NCI-H2081 treated with DMSO at 0.1 percent for 48 hours (cell line): ENCODE results near the gene RBMX2.
"Not testable (repeated sequence)": the region's sequence is repeated elsewhere in the genome, so short reads cannot be mapped to it uniquely, and the experiment has no call there.

Source experiments
- DNase-seq: peaks from one replicate; lab custom pipeline; 2025; lab: John Stamatoyannopoulos, UW

The RBMX2 gene, protein sequence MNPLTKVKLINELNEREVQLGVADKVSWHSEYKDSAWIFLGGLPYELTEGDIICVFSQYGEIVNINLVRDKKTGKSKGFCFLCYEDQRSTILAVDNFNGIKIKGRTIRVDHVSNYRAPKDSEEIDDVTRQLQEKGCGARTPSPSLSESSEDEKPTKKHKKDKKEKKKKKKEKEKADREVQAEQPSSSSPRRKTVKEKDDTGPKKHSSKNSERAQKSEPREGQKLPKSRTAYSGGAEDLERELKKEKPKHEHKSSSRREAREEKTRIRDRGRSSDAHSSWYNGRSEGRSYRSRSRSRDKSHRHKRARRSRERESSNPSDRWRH

DNA sequence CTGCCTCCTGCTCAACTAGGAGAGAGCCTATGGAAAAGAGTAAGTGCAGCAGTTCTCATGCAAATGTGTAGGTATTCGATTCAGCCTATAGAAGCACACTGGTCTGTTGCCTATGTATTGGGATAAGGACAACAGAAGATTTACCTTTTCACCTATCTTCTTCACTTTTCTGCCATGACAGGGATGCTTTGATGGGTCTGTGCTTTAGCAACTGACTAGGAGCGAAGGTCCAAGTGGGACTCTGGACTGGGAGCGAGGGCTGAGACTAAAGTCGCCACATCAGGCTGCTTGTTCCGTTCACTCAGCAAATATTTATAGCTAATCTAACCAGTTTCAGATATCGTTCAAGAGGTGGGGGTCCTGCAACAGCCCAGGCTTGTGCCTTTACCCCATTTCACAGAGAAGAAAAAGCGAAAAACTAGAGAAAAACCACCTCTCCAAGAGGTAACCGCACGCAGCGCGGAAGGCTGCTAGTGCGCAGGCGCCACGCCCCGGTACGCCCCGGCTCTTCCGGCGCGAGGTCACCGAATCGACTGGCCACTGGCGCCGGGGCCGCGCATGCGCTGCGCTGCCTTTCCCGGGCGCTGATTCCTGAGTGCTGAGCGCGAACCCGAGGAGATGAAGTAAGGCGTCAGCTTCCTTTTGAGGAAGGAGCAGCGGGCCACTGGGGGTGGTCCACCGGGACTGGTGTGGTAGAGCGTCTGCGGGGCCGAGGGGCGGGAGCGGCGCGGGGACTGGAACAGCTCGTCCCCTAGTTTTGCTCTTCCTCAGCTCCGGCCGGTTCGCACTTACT is at the start of gene RBMX2:
Gene RBMX2, plus strand, starts transcription at position 573 of the 793 bp plus-strand sequence. Its CDS starts 46 bp downstream, at position 619.
- DNase-seq: no peak

DNA sequence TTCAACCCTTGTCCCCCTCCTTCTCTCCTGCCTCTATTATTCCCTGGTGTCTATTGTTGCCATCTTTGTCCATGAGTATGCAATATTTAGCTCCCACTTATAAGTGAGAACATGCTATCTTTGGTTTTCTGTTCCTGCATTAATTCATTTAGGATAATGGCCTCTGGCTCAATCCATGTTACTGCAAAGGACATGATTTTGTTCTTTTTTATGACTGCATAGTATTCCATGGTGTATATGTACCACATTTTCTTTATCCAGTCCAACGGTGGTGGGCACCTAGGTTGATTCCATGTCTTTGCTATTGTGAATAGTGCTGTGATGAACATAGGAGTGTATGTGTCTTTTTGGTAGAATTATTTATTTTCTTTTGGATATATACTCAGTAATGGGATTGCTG is 49.7 kb upstream of the RBMX2 start:
- not testable (repeated sequence) for DNase-seq

DNA sequence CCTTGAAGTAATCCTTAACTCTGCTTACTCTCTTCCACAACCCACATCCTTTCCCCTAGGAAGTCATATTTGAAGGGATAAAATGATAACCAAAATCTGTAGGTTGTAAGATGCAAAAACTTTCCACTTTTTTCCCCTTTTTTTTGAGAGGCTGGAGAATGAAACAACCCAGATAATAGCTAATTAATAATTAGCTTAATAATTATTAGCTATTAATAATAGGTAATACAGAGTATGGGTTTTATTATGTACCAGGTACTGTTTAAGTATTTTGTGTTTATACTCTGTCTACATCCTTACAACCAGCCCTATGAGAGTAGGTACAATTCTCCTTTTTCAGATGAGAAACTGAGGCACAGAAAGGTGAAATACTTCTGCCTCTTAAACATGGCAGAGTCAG is 25.7 kb upstream of the RBMX2 start:
- DNase-seq: no peak

DNA sequence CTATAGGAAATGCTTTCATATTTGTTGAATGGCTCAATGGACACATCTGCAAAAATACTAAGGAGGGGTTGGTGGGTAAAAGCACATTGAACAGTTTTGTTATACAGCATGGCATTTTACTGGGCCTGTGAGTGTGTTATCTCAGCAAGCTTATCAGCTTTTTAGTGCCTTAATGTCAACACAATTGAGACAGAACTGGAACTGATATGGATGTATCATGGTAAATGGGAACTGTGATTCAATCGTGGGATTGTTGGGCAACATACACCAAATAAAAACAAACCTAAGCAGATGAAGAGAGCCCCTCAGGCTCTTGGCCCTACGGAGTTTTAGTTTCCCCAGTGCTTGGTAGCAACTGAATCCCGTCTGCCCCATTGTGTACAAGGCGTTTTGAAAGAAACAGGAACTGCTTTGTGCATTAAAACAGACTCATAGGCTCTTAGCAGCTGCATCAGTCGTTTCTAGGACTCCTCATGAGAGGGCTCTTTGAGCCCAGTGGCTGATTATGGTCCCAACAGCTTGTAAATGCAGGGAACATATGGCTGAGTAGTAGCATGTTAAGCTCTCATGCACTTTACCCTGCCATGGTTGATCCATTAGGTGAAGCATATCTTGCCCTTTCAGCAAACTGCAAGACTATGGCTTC is 23.6 kb upstream of the RBMX2 start:
- no peak for DNase-seq

DNA sequence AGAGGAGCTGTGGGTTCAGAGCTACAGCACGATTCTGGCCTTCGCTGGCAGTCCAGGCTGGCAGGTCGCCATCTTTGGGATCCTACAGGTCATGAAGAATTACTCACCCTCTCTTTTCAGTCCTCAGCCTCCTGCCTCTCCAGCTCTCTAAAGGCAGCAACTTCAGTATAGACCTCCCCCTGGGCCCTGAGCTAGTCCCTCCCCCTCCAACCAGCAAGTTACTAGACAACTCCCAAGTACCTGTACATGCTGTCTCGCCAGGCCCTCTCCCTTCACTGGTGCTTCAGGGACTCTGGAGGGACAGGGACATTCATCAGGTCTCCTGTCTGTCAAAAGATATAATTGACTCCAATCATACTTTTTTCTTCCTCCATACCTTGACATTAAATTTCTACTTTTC is 16.3 kb upstream of the RBMX2 start, which contains the start of gene GPR119:
Gene GPR119, minus strand, starts transcription at position 155 of the 400 bp plus-strand sequence. CDS start 227 bp downstream, outside the sequence.
- DNase-seq: no peak

DNA sequence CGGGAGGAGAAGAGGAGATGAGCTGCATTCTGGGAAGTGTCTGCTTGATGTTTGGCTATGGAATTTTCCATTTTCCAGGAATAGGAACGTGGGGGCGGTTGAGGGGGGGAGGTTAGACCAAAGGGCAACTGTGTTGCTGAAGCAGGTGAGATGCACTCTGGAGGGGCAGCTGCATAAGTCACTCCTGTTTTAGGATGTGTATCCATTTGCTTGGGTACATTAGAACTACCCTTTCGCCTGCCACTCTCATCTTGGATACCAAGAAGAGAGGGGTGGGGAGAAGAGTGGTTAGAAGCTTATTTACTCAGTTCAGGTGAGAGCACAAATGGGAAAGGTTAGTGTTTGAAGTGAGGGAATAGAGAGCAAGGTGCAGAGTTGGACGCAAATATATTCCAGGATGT is 15.4 kb upstream of the RBMX2 start:
- DNase-seq: no peak

DNA sequence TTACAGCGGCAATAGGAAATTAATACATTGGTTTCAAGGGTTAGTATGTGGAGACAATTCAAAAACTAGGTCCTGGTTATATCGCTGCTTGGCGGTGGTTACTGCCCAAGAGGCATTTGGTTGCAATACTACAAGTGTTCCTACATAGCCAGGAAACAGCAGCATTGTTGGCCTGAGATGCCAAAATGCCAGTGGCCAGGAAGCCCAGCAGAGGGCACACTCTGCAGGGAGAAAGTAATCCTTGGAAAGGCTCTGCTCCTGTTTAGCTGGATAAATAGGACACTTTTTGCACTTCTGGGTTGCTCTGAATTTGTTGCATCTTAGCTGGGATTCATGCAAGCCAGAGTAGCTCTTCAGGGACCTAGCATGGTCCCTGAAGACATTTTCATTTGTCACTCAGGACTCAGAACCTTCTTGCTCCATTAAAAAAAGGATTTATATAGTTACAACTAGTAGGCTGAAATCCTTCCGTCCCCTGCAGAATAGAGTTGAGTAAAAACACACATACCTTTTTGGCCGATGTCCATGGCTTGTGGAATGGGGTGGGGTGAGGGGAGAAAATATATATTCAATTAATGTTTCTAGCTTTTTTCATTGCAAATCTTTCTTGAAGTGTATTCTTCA is 8.2 kb upstream of the RBMX2 start:
- no peak for DNase-seq

DNA sequence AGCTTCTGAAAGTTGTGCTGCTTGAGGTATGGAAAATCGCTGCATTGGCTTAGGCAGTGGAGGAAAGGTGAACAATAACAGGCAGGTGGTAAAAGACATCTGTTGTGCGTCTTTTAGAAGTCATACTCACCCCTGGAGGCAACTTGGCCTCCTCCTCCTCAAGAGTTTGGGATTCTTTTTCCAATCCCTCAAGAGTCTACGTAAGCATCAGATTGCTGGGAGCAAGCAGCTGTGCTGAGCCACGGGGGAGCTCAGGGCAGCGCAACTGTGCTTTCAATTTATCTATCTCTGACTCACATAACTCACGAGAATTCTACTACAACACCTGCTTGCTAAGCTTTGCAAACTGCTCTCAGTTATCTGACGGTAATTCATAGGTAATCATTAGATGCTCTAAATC is 6.4 kb upstream of the RBMX2 start:
- no peak for DNase-seq

DNA sequence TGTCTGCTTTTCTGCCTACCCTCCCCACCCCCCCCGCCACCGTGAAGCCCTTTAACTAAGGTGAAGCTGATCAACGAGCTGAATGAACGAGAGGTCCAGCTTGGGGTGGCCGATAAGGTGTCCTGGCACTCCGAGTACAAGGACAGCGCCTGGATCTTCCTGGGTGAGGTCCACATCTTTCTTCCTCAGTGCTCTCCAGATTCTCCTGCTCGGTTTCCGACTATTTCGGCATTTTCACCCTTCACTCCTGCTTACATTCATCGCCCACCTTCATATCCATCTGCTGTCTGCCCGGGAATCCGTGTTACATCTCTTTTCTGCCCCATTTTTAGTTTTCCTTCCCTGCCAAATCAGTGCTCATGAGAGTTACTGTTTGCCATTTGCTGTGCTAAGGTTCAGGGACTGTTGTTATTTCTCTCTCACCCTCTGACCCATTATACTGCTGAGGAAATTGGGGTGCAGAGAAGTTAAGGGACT is 459 bp downstream of the RBMX2 start:
- no peak for DNase-seq

DNA sequence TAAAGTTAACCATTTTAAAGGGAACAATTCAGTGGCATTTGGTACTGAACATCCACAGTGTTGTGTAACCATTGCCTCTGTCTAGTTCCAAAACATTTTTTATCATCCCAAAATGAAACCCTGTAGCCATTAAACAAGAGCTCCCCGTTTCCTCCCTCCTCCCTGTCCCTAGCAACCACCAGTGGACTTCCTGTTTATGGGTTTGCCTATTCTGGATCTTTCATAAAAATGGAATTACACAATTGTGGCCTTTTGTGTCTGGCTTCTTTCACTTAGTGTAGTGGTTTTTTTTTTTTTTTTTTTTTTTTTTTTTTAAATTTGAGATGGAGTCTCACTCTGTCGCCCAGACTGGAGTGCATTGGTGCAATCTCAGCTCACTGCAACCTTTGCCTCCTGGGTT is 11.6 kb downstream of the RBMX2 start:
- no peak for DNase-seq

DNA sequence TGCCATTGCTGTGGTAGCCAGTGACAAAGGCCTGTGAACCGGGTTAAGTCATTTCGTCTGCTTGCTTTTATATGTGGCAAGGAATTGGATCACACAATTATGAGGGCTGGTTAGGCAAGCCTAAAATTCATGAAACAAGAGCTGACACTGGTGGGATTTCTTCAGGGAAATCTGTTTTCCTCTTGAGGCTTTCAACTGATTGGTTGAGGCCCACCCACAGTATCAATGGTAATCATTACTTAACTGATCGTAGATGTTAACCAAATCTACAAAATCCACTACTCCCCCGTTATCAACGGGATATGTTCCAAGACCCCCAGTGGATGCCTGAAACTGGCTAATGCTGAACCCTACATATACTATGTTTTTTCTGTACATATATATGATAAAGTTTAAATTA is 13.0 kb downstream of the RBMX2 start:
- no peak for DNase-seq

DNA sequence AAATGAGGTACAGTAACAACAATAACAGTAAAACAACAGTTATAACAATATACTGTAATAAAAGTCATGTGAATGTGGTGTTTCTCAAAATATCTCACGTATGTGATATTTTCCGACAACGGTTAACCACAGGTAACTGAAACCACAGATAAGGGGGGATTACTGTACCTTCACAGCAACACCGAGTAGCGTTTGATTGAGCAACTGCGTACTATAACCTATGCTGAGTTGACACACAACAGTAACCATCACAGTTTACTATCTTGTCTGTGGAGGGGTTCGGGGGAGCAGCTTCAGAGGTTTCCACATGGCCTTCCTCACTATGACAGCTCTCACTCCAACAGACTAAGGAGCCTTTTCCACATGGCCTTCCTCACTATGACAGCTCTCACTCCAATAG is 13.4 kb downstream of the RBMX2 start:
- no peak for DNase-seq

DNA sequence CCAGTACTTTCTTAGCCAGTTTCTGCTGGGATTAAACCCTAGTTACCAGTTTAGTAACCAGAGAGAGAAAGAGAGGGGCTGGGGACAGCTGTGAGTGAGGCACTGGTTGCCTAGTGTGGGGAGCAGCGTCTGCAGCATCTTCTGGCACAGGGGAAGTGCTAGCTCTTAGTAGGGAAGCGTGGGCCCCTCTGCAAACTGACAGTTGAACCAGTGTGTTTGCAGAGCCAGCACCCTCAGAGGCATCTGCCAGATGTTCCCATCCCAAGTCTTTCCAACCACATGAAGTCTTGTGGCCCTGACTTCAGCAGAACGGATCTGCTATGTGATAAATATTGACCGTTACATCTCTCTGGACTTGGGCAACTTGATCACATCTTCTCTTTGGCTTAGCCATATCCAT is 15.0 kb downstream of the RBMX2 start:
- no peak for DNase-seq

DNA sequence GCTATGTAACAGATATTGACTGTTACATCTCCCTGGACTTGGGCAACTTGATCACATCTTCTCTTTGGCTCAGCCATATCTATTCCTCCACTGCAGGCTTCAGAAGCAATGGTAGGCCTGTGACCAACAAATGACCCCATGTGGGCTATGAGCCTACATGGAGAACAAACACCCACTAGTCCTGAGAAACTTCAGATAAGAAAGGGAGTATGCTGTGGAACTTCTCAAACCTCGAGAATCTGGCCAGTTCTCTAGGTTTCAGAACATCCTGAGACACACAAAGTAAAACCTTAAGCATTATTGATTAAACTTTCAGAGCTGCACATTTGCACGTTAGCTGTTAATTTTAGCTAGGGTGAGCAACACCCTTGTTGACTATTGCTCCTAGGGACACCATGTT is 16.3 kb downstream of the RBMX2 start:
- DNase-seq: no peak

DNA sequence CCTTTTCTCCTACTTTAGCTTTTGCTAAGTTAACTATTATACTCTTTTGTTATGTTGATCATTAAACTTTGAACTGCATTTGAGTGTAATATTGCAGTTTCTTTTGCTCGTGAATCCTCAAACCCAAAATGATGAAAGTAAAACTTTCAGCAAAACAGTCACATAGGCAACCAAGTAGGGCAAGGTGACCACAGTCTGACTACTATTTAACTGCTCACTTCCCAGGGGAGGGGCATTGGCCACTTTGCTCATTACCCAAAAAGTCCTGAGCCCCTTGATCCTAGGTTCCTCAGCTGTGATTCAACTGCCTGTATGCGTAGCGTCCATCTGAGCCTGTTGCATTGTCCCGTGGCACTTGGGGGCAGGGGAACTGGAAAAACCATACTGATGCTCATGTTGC is 17.0 kb downstream of the RBMX2 start:
- no peak for DNase-seq

DNA sequence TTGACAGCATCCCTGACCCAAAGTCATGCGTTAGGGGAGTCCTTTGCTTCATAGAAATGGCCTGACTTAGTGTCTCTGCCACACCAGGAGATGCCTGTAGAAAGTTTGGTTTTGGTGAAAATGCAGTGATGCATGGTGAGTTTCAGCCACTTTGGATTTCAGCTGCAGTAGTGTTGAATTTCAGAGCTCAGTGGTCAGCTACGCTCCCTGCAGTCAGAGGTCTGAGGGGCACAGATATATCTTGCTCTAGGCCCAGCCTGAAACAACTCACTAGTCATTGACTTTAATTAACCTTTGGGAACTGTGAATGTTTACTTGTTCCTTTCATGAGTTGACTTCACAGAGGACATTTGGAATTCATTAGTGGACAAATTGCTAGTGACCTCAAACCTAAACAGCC is 17.5 kb downstream of the RBMX2 start:
- DNase-seq: no peak

DNA sequence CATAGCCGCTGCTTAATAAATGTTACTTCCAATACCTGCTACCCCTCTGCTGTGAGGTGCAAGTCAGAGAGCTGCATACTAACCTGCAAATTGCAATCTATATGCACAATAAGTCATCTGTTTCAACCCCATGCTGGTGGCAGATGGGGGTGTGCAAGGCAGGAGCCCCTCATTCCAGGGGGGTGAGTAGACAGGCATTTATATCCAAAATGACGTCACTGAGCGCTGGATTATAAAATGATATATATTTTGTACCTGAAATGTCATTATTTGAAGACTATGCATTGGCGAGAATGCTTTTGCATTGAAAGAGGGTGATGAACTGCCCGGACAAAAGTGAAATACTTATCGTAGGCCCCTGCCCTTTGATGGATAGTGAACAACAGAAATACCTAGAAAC is 24.7 kb downstream of the RBMX2 start:
- DNase-seq: no peak

DNA sequence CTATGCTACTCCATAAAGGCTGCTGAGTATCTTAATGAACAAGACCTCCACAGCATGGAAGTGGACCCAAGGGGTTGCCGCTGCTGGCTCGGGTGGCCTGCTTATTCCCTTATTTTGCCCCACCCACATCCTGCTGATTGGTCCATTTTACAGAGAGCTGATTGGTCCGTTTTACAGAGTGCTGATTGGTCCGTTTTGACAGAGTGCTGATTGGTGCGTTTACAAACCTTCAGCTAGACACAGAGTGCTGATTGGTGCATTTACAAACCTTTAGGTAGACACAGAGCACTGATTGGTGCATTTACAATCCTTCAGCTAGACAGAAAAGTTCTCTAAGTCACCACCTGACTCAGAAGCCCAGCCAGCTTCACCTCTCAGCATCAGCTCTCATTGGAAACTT is 27.4 kb downstream of the RBMX2 start:
- not testable (repeated sequence) for DNase-seq

DNA sequence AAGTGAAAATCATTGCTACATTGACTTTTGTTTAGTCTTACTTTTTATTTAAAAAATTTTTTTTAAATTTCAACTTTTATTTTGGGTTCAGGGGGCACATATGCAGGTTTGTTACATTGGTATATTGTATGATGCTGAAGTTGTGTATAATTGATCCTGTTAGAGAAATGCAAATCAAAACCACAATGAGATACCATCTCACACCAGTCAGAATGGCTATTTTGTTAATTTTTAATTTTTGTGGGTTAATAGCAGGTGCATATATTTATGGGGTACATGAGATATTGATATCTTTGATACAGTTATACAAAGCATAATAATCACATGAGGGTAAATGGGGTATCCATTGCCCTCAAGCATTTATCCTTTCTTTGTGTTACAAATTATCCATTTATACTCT is 34.1 kb downstream of the RBMX2 start:
- DNase-seq: no peak

DNA sequence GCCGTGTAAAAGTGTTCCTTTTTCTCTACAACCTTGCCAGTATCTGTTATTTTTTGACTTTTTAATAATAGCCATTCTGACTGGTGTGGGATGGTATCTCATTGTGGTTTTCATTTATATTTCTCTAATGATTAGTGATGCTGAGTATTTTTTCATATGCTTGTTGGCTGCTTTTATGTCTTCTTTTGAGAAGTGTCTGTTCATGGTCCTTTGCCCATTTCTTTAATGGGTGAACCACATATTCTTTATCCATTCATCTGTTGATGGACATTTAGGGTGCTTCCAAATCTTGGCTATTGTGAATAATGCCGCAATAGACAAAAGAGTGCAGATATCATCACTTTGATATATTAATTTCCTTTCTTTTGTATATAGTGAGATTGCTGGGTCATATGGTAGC is 36.2 kb downstream of the RBMX2 start:
- DNase-seq: not testable (repeated sequence)

DNA sequence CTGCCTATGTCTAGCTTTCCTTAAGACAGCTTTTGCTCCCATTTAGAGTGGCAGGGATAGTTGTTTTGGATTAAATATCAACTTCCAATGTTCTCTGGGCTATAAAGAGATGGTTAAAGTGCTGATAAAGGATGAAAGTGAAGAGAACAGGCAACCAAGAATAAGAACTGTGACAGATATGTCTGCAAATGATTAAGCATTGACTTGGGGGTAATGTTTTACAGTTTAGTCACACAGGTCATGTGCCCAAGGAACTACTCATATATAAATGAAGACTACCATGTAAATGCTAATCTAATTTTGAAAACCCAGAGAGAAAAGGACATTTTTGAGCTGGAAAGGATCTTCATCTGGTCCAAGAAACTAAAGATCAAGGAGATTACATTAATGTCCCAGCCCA is 42.1 kb downstream of the RBMX2 start:
- DNase-seq: no peak

DNA sequence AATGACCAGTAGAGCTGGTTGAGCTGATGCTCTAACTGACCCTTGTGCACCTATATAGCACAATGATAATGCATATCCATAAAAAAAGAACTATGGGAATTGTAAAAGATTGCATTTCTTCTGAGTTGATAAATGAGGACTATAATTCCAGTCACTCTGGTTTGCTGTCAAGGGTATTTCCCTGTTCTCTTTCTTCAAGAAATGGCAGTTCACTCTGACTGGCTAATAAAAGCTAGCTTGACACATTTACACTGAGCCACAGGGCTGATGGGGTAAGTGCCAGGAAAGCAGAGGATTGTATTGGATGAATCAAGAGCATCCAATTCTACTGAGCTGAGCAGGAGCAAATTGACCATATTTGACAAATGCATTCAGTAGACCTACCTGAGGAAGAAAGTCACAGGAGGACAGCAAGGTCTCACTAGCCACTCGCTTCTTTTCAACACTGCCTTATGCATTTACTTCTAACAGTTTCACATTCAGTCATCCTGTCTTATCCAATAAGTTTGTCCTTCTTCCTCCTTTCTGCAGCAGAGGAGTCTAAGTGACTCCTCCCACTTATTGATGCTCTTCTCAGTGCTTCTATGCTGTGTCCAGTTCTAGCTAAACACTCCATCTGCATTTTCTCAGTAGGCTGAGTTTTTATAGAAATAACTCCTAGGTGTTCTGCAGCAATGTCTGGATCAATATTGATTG is 43.0 kb downstream of the RBMX2 start:
- no peak for DNase-seq
